Mucosa of stomach (tissue), 1 donor: ENCODE results near the gene PPP1R26.

Experiments used
- H3K27me3 ChIP-seq: one replicate; pipeline ENCODE4 v1.7.0; 2013; ENCODE audit warnings: mild to moderate bottlenecking, low read length; ENCODE audit not compliant: control insufficient read depth, insufficient read depth
- H3K36me3 ChIP-seq: one replicate; pipeline ENCODE4 v1.7.0; 2013; ENCODE audit warnings: low read length; ENCODE audit not compliant: control insufficient read depth, insufficient read depth
- H3K4me1 ChIP-seq: one replicate; pipeline ENCODE4 v1.7.0; 2013; ENCODE audit warnings: mild to moderate bottlenecking, low read length; ENCODE audit not compliant: control insufficient read depth, insufficient read depth
- H3K4me3 ChIP-seq: one replicate; pipeline ENCODE4 v1.7.0; 2013; ENCODE audit warnings: low read length
- H3K9ac ChIP-seq: one replicate; pipeline ENCODE4 v1.7.0; 2013; ENCODE audit warnings: mild to moderate bottlenecking, low read length, moderate library complexity
- H3K9me3 ChIP-seq: one replicate; pipeline ENCODE4 v1.7.0; 2013; ENCODE audit warnings: mild to moderate bottlenecking, low read length, moderate library complexity; ENCODE audit not compliant: control insufficient read depth
- donor health status: Pancreatic carcinoma.

The PPP1R26 gene

GRCh38 chr9:135484460-135485277 lies 5.1 kb downstream of the PPP1R26 start:
- no peaks in the 10 kb centered on the region for H3K27me3 ChIP-seq
- no peak overlapping the region for H3K4me3 ChIP-seq
- H3K4me1 ChIP-seq, result peaks cover 6% of the 10 kb centered on the region
- no peaks in the 10 kb centered on the region for H3K36me3 ChIP-seq
- H3K9ac ChIP-seq, result no peak overlapping the region
- no peaks in the 10 kb centered on the region for H3K9me3 ChIP-seq

GRCh38 chr9:135485385-135485784 lies 5.8 kb downstream of the PPP1R26 start:
- Histone ChIP-seq H3K9ac (no peak overlapping the region), H3K9me3 (no peaks in the 10 kb centered on the region), H3K4me3 (no peak overlapping the region), H3K27me3 (no peaks in the 10 kb centered on the region), H3K4me1 (peaks cover 6% of the 10 kb centered on the region), H3K36me3 (no peaks in the 10 kb centered on the region)

- no peaks in the 10 kb centered on the region for H3K36me3 ChIP-seq
Observed at GRCh38 chr9:135485832-135486231, 6.2 kb downstream of the PPP1R26 start.

GRCh38 chr9:135486267-135487065 lies 6.9 kb downstream of the PPP1R26 start:
- no peaks in the 10 kb centered on the region for H3K36me3 ChIP-seq
- H3K9me3 ChIP-seq, result no peaks in the 10 kb centered on the region
- H3K27me3 ChIP-seq, result no peaks in the 10 kb centered on the region
- no peak overlapping the region for H3K4me3 ChIP-seq
- no peak overlapping the region for H3K9ac ChIP-seq
- no peaks in the 10 kb centered on the region for H3K4me1 ChIP-seq

More at GRCh38 chr9:135485832-135486231, 6.2 kb downstream of the PPP1R26 start:
- H3K4me1 ChIP-seq, result peaks cover 4% of the 10 kb centered on the region
- no peak overlapping the region for H3K9ac ChIP-seq
- no peaks in the 10 kb centered on the region for H3K9me3 ChIP-seq
- no peak overlapping the region for H3K4me3 ChIP-seq
- H3K27me3 ChIP-seq, result no peaks in the 10 kb centered on the region

- H3K9ac ChIP-seq, result no peak overlapping the region
- H3K4me3 ChIP-seq, result no peak overlapping the region
- H3K9me3 ChIP-seq, result no peaks in the 10 kb centered on the region
- no peaks in the 10 kb centered on the region for H3K36me3 ChIP-seq
- no peaks in the 10 kb centered on the region for H3K4me1 ChIP-seq
- H3K27me3 ChIP-seq, result no peaks in the 10 kb centered on the region
Observed at GRCh38 chr9:135487281-135488012, 7.9 kb downstream of the PPP1R26 start.

GRCh38 chr9:135488013-135488330 lies 8.4 kb downstream of the PPP1R26 start:
- Histone ChIP-seq H3K4me1 (no peaks in the 10 kb centered on the region), H3K36me3 (no peaks in the 10 kb centered on the region), H3K9ac (no peak overlapping the region), H3K4me3 (no peak overlapping the region), H3K27me3 (no peaks in the 10 kb centered on the region), H3K9me3 (no peaks in the 10 kb centered on the region)

- Histone ChIP-seq H3K27me3 (no peaks in the 10 kb centered on the region), H3K4me3 (no peak overlapping the region), H3K4me1 (no peaks in the 10 kb centered on the region), H3K9me3 (no peaks in the 10 kb centered on the region), H3K36me3 (no peaks in the 10 kb centered on the region), H3K9ac (no peak overlapping the region)
Observed at GRCh38 chr9:135488527-135488926, 8.9 kb downstream of the PPP1R26 start.

GRCh38 chr9:135489188-135489906 lies 9.8 kb downstream of the PPP1R26 start:
- Histone ChIP-seq H3K4me3 (no peak overlapping the region), H3K9me3 (no peaks in the 10 kb centered on the region), H3K4me1 (no peaks in the 10 kb centered on the region), H3K36me3 (no peaks in the 10 kb centered on the region), H3K9ac (no peak overlapping the region), H3K27me3 (no peaks in the 10 kb centered on the region)

GRCh38 chr9:135490166-135490870 lies 10.7 kb downstream of the PPP1R26 start:
- Histone ChIP-seq H3K9me3 (no peaks in the 10 kb centered on the region), H3K27me3 (no peaks in the 10 kb centered on the region), H3K36me3 (no peaks in the 10 kb centered on the region), H3K4me3 (no peak overlapping the region), H3K9ac (no peak overlapping the region), H3K4me1 (no peaks in the 10 kb centered on the region)

- no peak overlapping the region for H3K4me3 ChIP-seq
- H3K9me3 ChIP-seq, result no peaks in the 10 kb centered on the region
- no peaks in the 10 kb centered on the region for H3K27me3 ChIP-seq
- no peaks in the 10 kb centered on the region for H3K4me1 ChIP-seq
- H3K9ac ChIP-seq, result no peak overlapping the region
- H3K36me3 ChIP-seq, result no peaks in the 10 kb centered on the region
Observed at GRCh38 chr9:135490980-135491464, 11.4 kb downstream of the PPP1R26 start.

- Histone ChIP-seq H3K36me3 (no peaks in the 10 kb centered on the region), H3K4me3 (no peak overlapping the region), H3K4me1 (no peaks in the 10 kb centered on the region), H3K9me3 (no peaks in the 10 kb centered on the region), H3K27me3 (no peaks in the 10 kb centered on the region), H3K9ac (no peak overlapping the region)
Observed at GRCh38 chr9:135491764-135492163, 12.2 kb downstream of the PPP1R26 start.
